Chondrocyte (in vitro differentiated cells): ENCODE data around the gene AK9. TPM values are rescaled to one million over a fixed set of nuclear protein-coding genes. Genes with fewer than 3 reads are reported as not detected.

ENCODE experiments used
- DNase-seq: peaks from one replicate; pipeline ENCODE4 v3.0.0; 2021; ENCODE audit warnings: mixed read lengths, low spot score
- H3K27ac Mint-ChIP-seq: one replicate; pipeline ENCODE4 v1.8.0; 2021; ENCODE audit warnings: mild to moderate bottlenecking, moderate library complexity, mixed read lengths; ENCODE audit not compliant: unreplicated experiment
- H3K27me3 Mint-ChIP-seq: 2 replicates; pipeline ENCODE4 v1.8.0; 2021; ENCODE audit warnings: low read depth, mixed read lengths
- H3K36me3 Mint-ChIP-seq: 2 replicates; pipeline ENCODE4 v1.8.0; 2021; ENCODE audit warnings: low read depth, mixed read lengths
- H3K4me1 Mint-ChIP-seq: 2 replicates; pipeline ENCODE4 v1.8.0; 2021; ENCODE audit warnings: low read depth, mild to moderate bottlenecking, mixed read lengths
- H3K4me3 Mint-ChIP-seq: one replicate; pipeline ENCODE4 v1.8.0; 2021; ENCODE audit warnings: mild to moderate bottlenecking, moderate library complexity, mixed read lengths; ENCODE audit not compliant: unreplicated experiment
- H3K9me3 Mint-ChIP-seq: 2 replicates; pipeline ENCODE4 v1.8.0; 2021; ENCODE audit warnings: low read depth, mixed read lengths
- CTCF ChIP-seq: fragments of 200-600 bp; sonication (generic); IDR thresholded peaks from 2 replicates; pipeline ENCODE4 v1.5.0; 2021; ENCODE audit warnings: antibody characterized with exemption, mild to moderate bottlenecking, moderate library complexity
- total RNA-seq: library from RNA; stranded (reverse); gene quantifications from 3 replicates; pipeline ENCODE4 v1.2.1, GENCODE V29; 2021

Gene AK9
- total RNA-seq, 1 donor from 2014 or later, result 4.4 TPM

DNA sequence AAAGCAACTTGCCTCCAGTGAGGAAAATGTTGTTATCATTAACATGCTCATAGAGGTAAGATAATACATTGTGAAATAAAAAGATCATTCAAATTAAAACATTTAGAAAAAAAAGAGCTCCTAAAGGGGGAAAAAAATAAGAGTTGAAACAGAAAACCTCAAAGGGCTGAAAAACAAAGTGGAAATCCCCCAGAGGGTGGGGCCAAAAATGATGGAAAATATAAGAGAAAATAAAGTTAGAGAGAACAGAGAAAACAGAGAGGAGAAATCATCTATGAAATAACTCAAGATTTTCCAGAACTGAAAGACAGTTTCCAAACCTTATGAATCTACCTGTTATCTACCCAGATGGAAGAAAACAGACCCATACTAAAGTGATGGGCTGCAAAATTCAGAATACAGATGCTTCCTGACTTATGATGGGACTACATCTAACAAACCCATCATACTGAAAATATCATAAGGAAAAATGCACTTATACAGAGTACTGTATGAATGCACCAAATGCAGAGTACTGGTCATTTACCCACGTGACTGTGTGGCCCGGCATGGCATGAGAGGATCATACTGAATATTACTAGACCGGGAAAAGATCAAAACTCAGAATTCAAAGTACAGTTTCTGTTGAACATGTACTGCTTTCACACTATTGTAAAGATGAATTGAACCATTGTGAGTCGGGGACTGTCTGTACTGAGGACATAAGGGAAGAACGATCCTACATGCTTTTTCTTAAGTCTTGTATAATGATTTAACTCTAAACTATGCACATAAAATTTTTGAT, 212.0 kb downstream of the AK9 start:
- H3K27me3 Mint-ChIP-seq, result no peaks in the 10 kb centered on the region
- no peaks in the 10 kb centered on the region for H3K9me3 Mint-ChIP-seq
- peaks cover 19% of the 10 kb centered on the region for H3K36me3 Mint-ChIP-seq
- no peak overlapping the region for H3K27ac Mint-ChIP-seq
- TF ChIP-seq CTCF, result no peak
- peaks cover 50% of the 10 kb centered on the region for H3K4me1 Mint-ChIP-seq
- no peak for DNase-seq
- H3K4me3 Mint-ChIP-seq, result peak overlapping the region; percentile 22

DNA sequence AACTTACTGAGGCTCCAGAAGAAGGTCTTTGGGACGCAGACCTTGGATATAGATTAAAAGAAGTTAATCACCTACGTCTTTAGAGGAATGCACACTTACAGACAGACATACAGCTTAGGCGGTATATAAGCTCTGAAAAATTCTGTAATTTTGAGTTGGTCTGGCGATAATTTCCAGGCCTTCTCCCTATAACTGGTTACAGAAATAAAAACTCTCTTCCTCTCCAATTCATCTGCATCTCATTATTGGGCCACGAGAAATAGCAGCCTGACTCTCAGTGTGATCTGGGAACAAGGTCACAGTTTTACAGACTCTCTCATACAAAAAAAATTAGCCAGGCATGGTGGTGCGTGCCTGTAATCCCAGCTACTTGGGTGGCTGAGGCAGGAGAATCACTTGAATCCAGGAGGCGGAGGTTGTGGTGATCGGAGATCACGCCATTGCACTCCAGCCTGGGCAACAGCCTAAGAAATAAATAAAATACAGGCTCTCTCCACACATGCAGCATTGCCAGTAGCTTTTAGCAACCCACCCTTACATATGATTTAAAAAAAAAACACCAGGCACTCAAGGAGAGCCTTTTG, 212.7 kb downstream of the AK9 start:
- Mint-ChIP-seq H3K4me3 (peak overlapping the region; percentile 22), H3K4me1 (peaks cover 47% of the 10 kb centered on the region), H3K27ac (no peak overlapping the region), H3K27me3 (no peaks in the 10 kb centered on the region), H3K9me3 (no peaks in the 10 kb centered on the region), H3K36me3 (peaks cover 22% of the 10 kb centered on the region)
- DNase-seq, result no peak
- no peak for TF ChIP-seq CTCF

DNA sequence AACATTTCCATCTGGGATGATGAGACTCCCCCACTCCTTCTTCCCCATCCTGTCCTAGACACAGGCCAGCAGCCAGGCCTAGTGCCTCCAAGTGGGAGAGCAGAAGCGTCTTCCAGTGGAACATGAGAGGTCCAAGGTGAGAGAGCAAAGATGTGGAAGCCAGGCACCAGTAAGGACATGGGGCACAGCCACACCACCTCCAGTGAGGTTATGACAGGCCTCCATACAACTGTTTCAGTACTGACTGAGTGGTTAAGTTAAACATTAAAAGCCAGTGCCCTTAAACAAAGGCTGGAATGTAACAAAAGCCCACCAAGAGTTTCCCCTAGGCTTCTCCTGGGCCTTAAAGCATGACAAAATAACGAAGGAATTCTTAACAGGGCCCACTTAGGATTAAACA, 213.3 kb downstream of the AK9 start:
- no peak for TF ChIP-seq CTCF
- H3K27ac Mint-ChIP-seq, result peak overlapping the region; percentile 38
- no peaks in the 10 kb centered on the region for H3K9me3 Mint-ChIP-seq
- H3K36me3 Mint-ChIP-seq, result peaks cover 27% of the 10 kb centered on the region
- no peak overlapping the region for H3K4me3 Mint-ChIP-seq
- no peaks in the 10 kb centered on the region for H3K27me3 Mint-ChIP-seq
- DNase-seq, result no peak
- H3K4me1 Mint-ChIP-seq, result peaks cover 47% of the 10 kb centered on the region

DNA sequence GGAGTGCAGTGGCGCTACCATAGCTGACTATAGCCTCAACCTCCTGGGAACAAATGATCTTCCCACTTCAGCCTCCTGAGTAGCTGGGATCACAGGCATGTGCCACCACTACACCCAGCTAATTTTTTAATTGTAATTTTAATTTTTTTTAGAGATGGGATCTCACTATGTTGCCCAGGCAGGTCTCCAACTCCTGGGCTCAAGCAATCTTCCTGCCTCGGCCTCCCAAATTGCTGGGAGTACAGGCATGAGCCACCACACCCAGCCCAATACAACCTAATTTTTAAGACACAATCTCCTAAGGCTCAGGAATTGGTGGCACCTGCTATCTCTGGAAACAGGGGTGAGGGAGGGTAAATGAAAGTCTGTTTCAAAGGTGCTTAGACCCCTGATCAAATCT, 213.8 kb downstream of the AK9 start:
- Mint-ChIP-seq H3K9me3 (no peaks in the 10 kb centered on the region), H3K36me3 (peaks cover 28% of the 10 kb centered on the region), H3K27ac (no peak overlapping the region), H3K4me1 (peaks cover 42% of the 10 kb centered on the region), H3K27me3 (no peaks in the 10 kb centered on the region), H3K4me3 (no peak overlapping the region)
- TF ChIP-seq CTCF, result no peak
- no peak for DNase-seq

- no peaks in the 10 kb centered on the region for H3K9me3 Mint-ChIP-seq
- H3K36me3 Mint-ChIP-seq, result peaks cover 31% of the 10 kb centered on the region
- H3K4me3 Mint-ChIP-seq, result no peak overlapping the region
- no peaks in the 10 kb centered on the region for H3K27me3 Mint-ChIP-seq
- no peak for TF ChIP-seq CTCF
- H3K27ac Mint-ChIP-seq, result no peak overlapping the region
- peaks cover 27% of the 10 kb centered on the region for H3K4me1 Mint-ChIP-seq
- DNase-seq, result no peak
Observed at GRCh38 chr6:109475625-109476024, 215.4 kb downstream of the AK9 start.
